Skeletal muscle cell (primary cell): ENCODE data around the gene TSPYL4.

ENCODE experiments used
- DNase-seq: peaks from one replicate; pipeline ENCODE4 v3.0.0-alpha.2; 2010; ENCODE audit warnings: low read depth
- H3K4me3 ChIP-seq: 2 replicates; pipeline ENCODE4 v1.5.1; 2011; ENCODE audit warnings: low read depth, mild to moderate bottlenecking, control low read depth, low read length, moderate library complexity

TSPYL4 gene

GRCh38 chr6:116239856-116240255 lies 14.0 kb downstream of the TSPYL4 start:
- no peak for DNase-seq
- no peak overlapping the region for H3K4me3 ChIP-seq

- no peak for DNase-seq
- no peak overlapping the region for H3K4me3 ChIP-seq
These were observed 14.6 kb downstream of the TSPYL4 start for GRCh38 chr6:116239256-116239655.

GRCh38 chr6:116238083-116238482 lies 15.8 kb downstream of the TSPYL4 start:
- no peak overlapping the region for H3K4me3 ChIP-seq
- no peak for DNase-seq

- DNase-seq = no peak
- H3K4me3 ChIP-seq = no peak overlapping the region
These were observed 19.2 kb downstream of the TSPYL4 start for GRCh38 chr6:116234689-116235088.

GRCh38 chr6:116229287-116229913 lies 24.5 kb downstream of the TSPYL4 start:
- H3K4me3 ChIP-seq = peak overlapping the region; percentile 42
- peak; percentile 85 for DNase-seq

- no peak for DNase-seq
- no peak overlapping the region for H3K4me3 ChIP-seq
These were observed 30.5 kb downstream of the TSPYL4 start for GRCh38 chr6:116223355-116223754.

- no peak for DNase-seq
- H3K4me3 ChIP-seq = no peak overlapping the region
These were observed 32.0 kb downstream of the TSPYL4 start for GRCh38 chr6:116221911-116222310.

- H3K4me3 ChIP-seq = no peak overlapping the region
- DNase-seq = no peak
These were observed 32.8 kb downstream of the TSPYL4 start for GRCh38 chr6:116221067-116221466.

- H3K4me3 ChIP-seq = no peak overlapping the region
- no peak for DNase-seq
These were observed 35.0 kb downstream of the TSPYL4 start for GRCh38 chr6:116218866-116219265.

GRCh38 chr6:116218172-116218633 lies 35.7 kb downstream of the TSPYL4 start:
- no peak for DNase-seq
- H3K4me3 ChIP-seq = no peak overlapping the region

- H3K4me3 ChIP-seq = no peak overlapping the region
- no peak for DNase-seq
These were observed 36.8 kb downstream of the TSPYL4 start for GRCh38 chr6:116217069-116217468.

- no peak for DNase-seq
- H3K4me3 ChIP-seq = no peak overlapping the region
These were observed 38.5 kb downstream of the TSPYL4 start for GRCh38 chr6:116215414-116215813.

- no peak for DNase-seq
- H3K4me3 ChIP-seq = no peak overlapping the region
These were observed 39.2 kb downstream of the TSPYL4 start for GRCh38 chr6:116214681-116215080.

- DNase-seq = no peak
- no peak overlapping the region for H3K4me3 ChIP-seq
These were observed 43.0 kb downstream of the TSPYL4 start for GRCh38 chr6:116210750-116211425.

- no peak for DNase-seq
- H3K4me3 ChIP-seq = no peak overlapping the region
These were observed 43.6 kb downstream of the TSPYL4 start for GRCh38 chr6:116210316-116210715.

GRCh38 chr6:116208056-116208785 lies 45.7 kb downstream of the TSPYL4 start:
- no peak overlapping the region for H3K4me3 ChIP-seq

GRCh38 chr6:116206231-116206903 lies 47.5 kb downstream of the TSPYL4 start:
- no peak for DNase-seq
- no peak overlapping the region for H3K4me3 ChIP-seq

More at GRCh38 chr6:116208056-116208785, 45.7 kb downstream of the TSPYL4 start:
- DNase-seq = no peak

- no peak overlapping the region for H3K4me3 ChIP-seq
- no peak for DNase-seq
These were observed 48.6 kb downstream of the TSPYL4 start for GRCh38 chr6:116205281-116205680.

- H3K4me3 ChIP-seq = no peak overlapping the region
- DNase-seq = no peak
These were observed 52.3 kb downstream of the TSPYL4 start for GRCh38 chr6:116201538-116201937.
